Mesodermal cell (in vitro differentiated cells): ENCODE measurements around the gene RBBP5.

Experiments
- H3K27ac ChIP-seq: 2 replicates; pipeline ENCODE4 v1.7.0; 2013; ENCODE audit warnings: mild to moderate bottlenecking, low read depth, low read length, moderate library complexity; ENCODE audit not compliant: severe bottlenecking
- H3K36me3 ChIP-seq: 2 replicates; pipeline ENCODE4 v1.7.1; 2013; ENCODE audit warnings: mild to moderate bottlenecking, low read length, moderate library complexity; ENCODE audit not compliant: control insufficient read depth, insufficient read depth
- H3K4me1 ChIP-seq: one replicate; pipeline ENCODE4 v1.7.1; 2013; ENCODE audit warnings: mild to moderate bottlenecking, low read length; ENCODE audit not compliant: insufficient read depth, control insufficient read depth, poor library complexity, severe bottlenecking
- H3K4me3 ChIP-seq: 2 replicates; pipeline ENCODE4 v1.7.0; 2013; ENCODE audit warnings: low read length, control low read depth, mild to moderate bottlenecking; ENCODE audit not compliant: insufficient read depth, poor library complexity, severe bottlenecking; ENCODE audit errors: extremely low read depth
- H3K9me3 ChIP-seq: 2 replicates; pipeline ENCODE4 v1.7.1; 2013; ENCODE audit warnings: mild to moderate bottlenecking, low read length, moderate library complexity; ENCODE audit not compliant: control insufficient read depth
- WGBS, 2 experiments: methylation state at CpG; one replicate each; pipeline ENCODE4 v1.1.5; 2013; ENCODE audit warnings: missing lambda C conversion rate in 2 of 2; ENCODE audit not compliant: insufficient coverage in 2 of 2; 5-methylcytosine and 5-hydroxymethylcytosine counted together

The RBBP5 gene

GRCh38 chr1:205129447-205130029 lies 7.8 kb upstream of the RBBP5 start:
- no peaks in the 10 kb centered on the region for H3K9me3 ChIP-seq
- no peak overlapping the region for H3K27ac ChIP-seq
- no peaks in the 10 kb centered on the region for H3K36me3 ChIP-seq
- H3K4me1 ChIP-seq: no peaks in the 10 kb centered on the region
- 86 to 90% methylated on average over 1 of the region's 4 CpGs for WGBS, 2 experiments
- no peak overlapping the region for H3K4me3 ChIP-seq

DNA sequence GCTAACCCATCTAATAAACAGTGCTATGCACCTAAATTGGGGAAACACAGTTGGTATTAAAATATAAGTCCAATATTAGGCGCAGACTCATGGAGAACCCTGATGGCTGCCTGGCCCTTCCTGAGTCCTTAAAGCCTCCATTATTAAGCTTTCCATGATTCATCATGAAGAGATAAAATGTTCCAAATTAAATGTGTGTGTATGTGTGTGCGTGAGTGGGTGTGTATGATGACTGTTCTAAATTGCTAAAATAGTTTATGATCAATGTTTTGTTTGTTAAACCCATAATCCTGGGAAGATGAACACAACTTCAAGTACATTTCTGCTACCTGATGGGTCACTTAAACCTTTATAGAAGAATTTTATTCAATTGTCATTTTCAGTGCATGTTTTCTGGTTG lies 6.3 kb upstream of the RBBP5 start:
- no peak overlapping the region for H3K27ac ChIP-seq
- H3K4me3 ChIP-seq: no peak overlapping the region
- H3K36me3 ChIP-seq: no peaks in the 10 kb centered on the region
- WGBS, 2 experiments: 90% methylated on average over 2 of the region's 2 CpGs; no CpG with 5 or more reads in 1 of the 2 experiments
- H3K4me1 ChIP-seq: no peaks in the 10 kb centered on the region
- H3K9me3 ChIP-seq: no peaks in the 10 kb centered on the region

GRCh38 chr1:205127646-205128045 lies 5.9 kb upstream of the RBBP5 start:
- no peak overlapping the region for H3K4me3 ChIP-seq
- no peak overlapping the region for H3K27ac ChIP-seq
- no peaks in the 10 kb centered on the region for H3K36me3 ChIP-seq
- WGBS, 2 experiments: 83 to 100% methylated on average over 1 to 2 of the region's 3 CpGs
- H3K9me3 ChIP-seq: no peaks in the 10 kb centered on the region
- no peaks in the 10 kb centered on the region for H3K4me1 ChIP-seq

GRCh38 chr1:205124726-205125125 lies 2.9 kb upstream of the RBBP5 start:
- H3K9me3 ChIP-seq: no peaks in the 10 kb centered on the region
- no peak overlapping the region for H3K4me3 ChIP-seq
- no peak overlapping the region for H3K27ac ChIP-seq
- H3K4me1 ChIP-seq: peaks cover 4% of the 10 kb centered on the region
- WGBS, 2 experiments: 86 to 97% methylated on average over 1 to 3 of the region's 7 CpGs
- H3K36me3 ChIP-seq: no peaks in the 10 kb centered on the region

DNA sequence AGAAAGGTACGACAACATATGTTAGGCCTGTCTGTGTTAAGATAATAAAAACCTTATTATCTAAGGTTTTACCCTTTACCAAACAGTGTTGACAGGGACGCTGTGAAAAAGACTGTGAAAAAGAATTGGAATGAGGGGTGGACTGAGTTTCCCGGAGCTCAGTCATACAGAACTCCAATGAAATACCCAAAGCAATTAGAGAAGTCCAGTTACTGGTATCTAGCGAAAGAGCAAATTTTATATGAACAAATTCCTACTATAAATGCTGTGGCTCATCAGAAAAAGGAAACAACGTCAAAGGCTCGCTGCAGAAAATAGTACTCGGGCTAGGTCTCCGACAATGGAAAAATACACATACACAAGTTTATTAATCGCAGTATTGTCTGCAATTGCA lies 708 bp upstream of the RBBP5 start:
- peaks cover 19% of the 10 kb centered on the region for H3K36me3 ChIP-seq
- WGBS, 2 experiments: 80 to 86% methylated on average over 1 to 5 of the region's 9 CpGs
- H3K27ac ChIP-seq: peak overlapping the region; percentile 99
- peak overlapping the region; percentile 98 for H3K4me3 ChIP-seq
- no peaks in the 10 kb centered on the region for H3K9me3 ChIP-seq
- H3K4me1 ChIP-seq: peaks cover 4% of the 10 kb centered on the region

- H3K36me3 ChIP-seq: peaks cover 37% of the 10 kb centered on the region
- H3K9me3 ChIP-seq: no peaks in the 10 kb centered on the region
- H3K4me1 ChIP-seq: peaks cover 4% of the 10 kb centered on the region
- no peak overlapping the region for H3K27ac ChIP-seq
- WGBS, 2 experiments: 89 to 90% methylated on average over 1 to 2 of the region's 2 CpGs
- H3K4me3 ChIP-seq: no peak overlapping the region
These were observed 3.0 kb downstream of the RBBP5 start for GRCh38 chr1:205118752-205119151.

DNA sequence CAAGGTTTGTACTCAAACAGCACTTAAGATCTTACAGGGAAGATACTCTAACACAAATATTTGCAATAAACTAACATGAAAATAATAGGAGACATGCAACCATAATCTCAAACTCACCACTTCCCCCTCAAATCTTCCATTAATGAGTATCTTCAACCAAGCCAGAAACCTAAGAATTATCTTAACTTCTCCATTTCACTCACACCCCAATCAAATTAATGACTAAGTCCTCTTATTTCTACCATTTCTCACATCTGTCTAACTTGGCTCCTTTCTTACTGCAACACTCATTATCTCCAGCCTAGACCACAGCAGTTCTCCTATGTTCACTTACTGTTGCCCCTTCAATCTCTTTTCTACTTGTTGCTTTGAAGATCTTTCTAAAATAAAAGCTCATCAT lies 10.4 kb downstream of the RBBP5 start:
- H3K36me3 ChIP-seq: peaks cover 50% of the 10 kb centered on the region
- no peaks in the 10 kb centered on the region for H3K9me3 ChIP-seq
- no peak overlapping the region for H3K27ac ChIP-seq
- no peak overlapping the region for H3K4me3 ChIP-seq
- H3K4me1 ChIP-seq: no peaks in the 10 kb centered on the region

DNA sequence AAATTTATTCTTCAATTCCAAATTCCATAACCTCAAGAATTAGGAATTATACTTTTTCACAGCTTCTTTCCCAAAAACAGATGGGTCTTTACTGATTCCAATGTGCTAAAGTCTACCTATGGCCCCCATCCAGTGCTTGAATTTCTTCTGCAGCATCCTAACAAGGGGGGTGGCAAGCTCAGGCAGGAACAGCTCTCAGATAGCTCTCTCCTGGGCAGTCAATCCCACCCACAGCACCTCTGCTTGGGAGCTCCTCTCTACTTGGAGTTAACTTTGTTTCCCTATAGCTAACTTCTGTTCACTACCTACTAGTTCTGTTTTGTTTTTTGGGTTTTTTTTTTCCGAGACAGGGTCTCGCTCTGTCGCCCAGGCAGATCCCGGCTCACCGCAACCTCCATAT lies 12.1 kb downstream of the RBBP5 start:
- H3K9me3 ChIP-seq: no peaks in the 10 kb centered on the region
- 96 to 100% methylated on average over 4 to 5 of the region's 5 CpGs for WGBS, 2 experiments
- H3K36me3 ChIP-seq: peaks cover 55% of the 10 kb centered on the region
- H3K4me1 ChIP-seq: no peaks in the 10 kb centered on the region
- H3K27ac ChIP-seq: no peak overlapping the region
- H3K4me3 ChIP-seq: no peak overlapping the region

GRCh38 chr1:205109269-205109668 lies 12.5 kb downstream of the RBBP5 start:
- H3K4me1 ChIP-seq: no peaks in the 10 kb centered on the region
- peaks cover 55% of the 10 kb centered on the region for H3K36me3 ChIP-seq
- no peak overlapping the region for H3K4me3 ChIP-seq
- H3K9me3 ChIP-seq: no peaks in the 10 kb centered on the region
- no peak overlapping the region for H3K27ac ChIP-seq
- no CpG with 5 or more reads among the region's 1 CpG for WGBS, 2 experiments

- H3K27ac ChIP-seq: no peak overlapping the region
- H3K36me3 ChIP-seq: peaks cover 58% of the 10 kb centered on the region
- H3K9me3 ChIP-seq: no peaks in the 10 kb centered on the region
- 100% methylated on average over 1 to 2 of the region's 4 CpGs for WGBS, 2 experiments
- no peak overlapping the region for H3K4me3 ChIP-seq
- no peaks in the 10 kb centered on the region for H3K4me1 ChIP-seq
These were observed 13.3 kb downstream of the RBBP5 start for GRCh38 chr1:205108464-205108863.

DNA sequence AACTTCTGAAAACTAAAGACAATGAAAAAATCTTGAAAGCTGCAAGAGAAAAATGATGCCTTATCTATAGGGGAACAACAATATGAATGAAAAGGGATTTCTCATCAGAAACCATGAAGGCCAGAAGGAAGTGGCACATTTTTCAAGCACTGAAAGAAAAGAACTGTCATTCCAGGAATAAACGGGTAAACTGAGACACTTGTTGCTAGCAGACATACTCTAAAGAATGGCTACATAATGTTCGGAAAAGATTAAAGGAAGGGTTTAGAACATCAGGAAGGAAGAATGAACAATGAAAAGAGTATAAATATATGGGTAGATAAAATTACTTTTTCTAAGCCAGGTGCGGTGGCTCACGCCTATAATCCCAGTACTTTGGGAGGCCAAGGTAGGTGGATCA lies 14.5 kb downstream of the RBBP5 start:
- 92 to 96% methylated on average over 4 of the region's 4 CpGs for WGBS, 2 experiments
- H3K4me3 ChIP-seq: no peak overlapping the region
- no peak overlapping the region for H3K27ac ChIP-seq
- peaks cover 57% of the 10 kb centered on the region for H3K36me3 ChIP-seq
- H3K4me1 ChIP-seq: no peaks in the 10 kb centered on the region
- H3K9me3 ChIP-seq: no peaks in the 10 kb centered on the region
